ENCODE measurements around the gene SESTD1. TPM values are rescaled to one million over a fixed set of nuclear protein-coding genes. Genes with fewer than 3 reads are reported as not detected.
A peak's percentile ranks its signal among the peaks of the same experiment; 100 is the strongest.

Gene SESTD1
- total RNA-seq, 3 donors from 2014 or later (not counting 1 experiment from before 2014, with no cell fraction given) = 14.7 to 25.2 (median 19.0) TPM

- Histone ChIP-seq H3K4me1 (ENCODE audit: control insufficient read depth, insufficient read depth, low read length) (no peaks in the 10 kb centered on the region), H3K27me3 (ENCODE audit: control insufficient read depth, insufficient read depth, low read length) (no peaks in the 10 kb centered on the region), H3K4me3 (ENCODE audit: low read length) (no peak overlapping the region), H3K9me3 (ENCODE audit: control insufficient read depth, insufficient read depth, low read length) (no peaks in the 10 kb centered on the region), H3K36me3 (ENCODE audit: control insufficient read depth, insufficient read depth, low read length) (no peaks in the 10 kb centered on the region), H3K27ac (ENCODE audit: low read length) (no peak overlapping the region)
- no CpG with 5 or more reads among the region's 1 CpG for WGBS (ENCODE audit: insufficient coverage)
- intact Hi-C loops (cut with micrococcal nuclease) = no loop called here
- H3K4me1 Mint-ChIP-seq = no peaks in the 10 kb centered on the region
- no peaks in the 10 kb centered on the region for H3K27me3 Mint-ChIP-seq (ENCODE audit: low read depth in 2 of 2)
- H3K27ac Mint-ChIP-seq = no peak overlapping the region
- no peaks in the 10 kb centered on the region for H3K36me3 Mint-ChIP-seq
- TF ChIP-seq, protein P1, sequence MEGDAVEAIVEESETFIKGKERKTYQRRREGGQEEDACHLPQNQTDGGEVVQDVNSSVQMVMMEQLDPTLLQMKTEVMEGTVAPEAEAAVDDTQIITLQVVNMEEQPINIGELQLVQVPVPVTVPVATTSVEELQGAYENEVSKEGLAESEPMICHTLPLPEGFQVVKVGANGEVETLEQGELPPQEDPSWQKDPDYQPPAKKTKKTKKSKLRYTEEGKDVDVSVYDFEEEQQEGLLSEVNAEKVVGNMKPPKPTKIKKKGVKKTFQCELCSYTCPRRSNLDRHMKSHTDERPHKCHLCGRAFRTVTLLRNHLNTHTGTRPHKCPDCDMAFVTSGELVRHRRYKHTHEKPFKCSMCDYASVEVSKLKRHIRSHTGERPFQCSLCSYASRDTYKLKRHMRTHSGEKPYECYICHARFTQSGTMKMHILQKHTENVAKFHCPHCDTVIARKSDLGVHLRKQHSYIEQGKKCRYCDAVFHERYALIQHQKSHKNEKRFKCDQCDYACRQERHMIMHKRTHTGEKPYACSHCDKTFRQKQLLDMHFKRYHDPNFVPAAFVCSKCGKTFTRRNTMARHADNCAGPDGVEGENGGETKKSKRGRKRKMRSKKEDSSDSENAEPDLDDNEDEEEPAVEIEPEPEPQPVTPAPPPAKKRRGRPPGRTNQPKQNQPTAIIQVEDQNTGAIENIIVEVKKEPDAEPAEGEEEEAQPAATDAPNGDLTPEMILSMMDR (IDR thresholded peaks at IDR 0.05) = peak; percentile 13
- ATAC-seq (no peak), DNase-seq (peak in 1 of 2 donors; percentile 56)
- H3K4me3 Mint-ChIP-seq = no peak overlapping the region
- H3K9me3 Mint-ChIP-seq = no peaks in the 10 kb centered on the region
Observed at GRCh38 chr2:179129574-179130238, 134.9 kb downstream of the SESTD1 start.

GRCh38 chr2:179125404-179125803, 139.2 kb downstream of the SESTD1 start:
- Histone ChIP-seq H3K36me3 (ENCODE audit: control insufficient read depth, insufficient read depth, low read length) (peaks cover 5% of the 10 kb centered on the region), H3K9me3 (ENCODE audit: control insufficient read depth, insufficient read depth, low read length) (no peaks in the 10 kb centered on the region), H3K27me3 (ENCODE audit: control insufficient read depth, insufficient read depth, low read length) (no peaks in the 10 kb centered on the region), H3K4me1 (ENCODE audit: control insufficient read depth, insufficient read depth, low read length) (no peaks in the 10 kb centered on the region), H3K27ac (ENCODE audit: low read length) (no peak overlapping the region), H3K4me3 (ENCODE audit: low read length) (no peak overlapping the region)
- no peak overlapping the region for H3K4me3 Mint-ChIP-seq
- H3K27me3 Mint-ChIP-seq (ENCODE audit: low read depth in 2 of 2) = no peaks in the 10 kb centered on the region
- H3K36me3 Mint-ChIP-seq = no peaks in the 10 kb centered on the region
- 100% methylated on average over 3 of the region's 3 CpGs for WGBS (ENCODE audit: insufficient coverage)
- TF ChIP-seq, protein P1 (IDR thresholded peaks at IDR 0.05) = no peak
- H3K27ac Mint-ChIP-seq = no peak overlapping the region
- intact Hi-C loops (cut with micrococcal nuclease) = no loop called here
- H3K9me3 Mint-ChIP-seq = no peaks in the 10 kb centered on the region
- DNase-seq (no peak), ATAC-seq (no peak)
- no peaks in the 10 kb centered on the region for H3K4me1 Mint-ChIP-seq

- Histone ChIP-seq H3K4me3 (ENCODE audit: low read length) (no peak overlapping the region), H3K4me1 (ENCODE audit: control insufficient read depth, insufficient read depth, low read length) (no peaks in the 10 kb centered on the region), H3K9me3 (ENCODE audit: control insufficient read depth, insufficient read depth, low read length) (no peaks in the 10 kb centered on the region), H3K27ac (ENCODE audit: low read length) (no peak overlapping the region), H3K27me3 (ENCODE audit: control insufficient read depth, insufficient read depth, low read length) (no peaks in the 10 kb centered on the region), H3K36me3 (ENCODE audit: control insufficient read depth, insufficient read depth, low read length) (peaks cover 5% of the 10 kb centered on the region)
- no peaks in the 10 kb centered on the region for H3K36me3 Mint-ChIP-seq
- intact Hi-C loops (cut with micrococcal nuclease) = no loop called here
- TF ChIP-seq, protein P1 (IDR thresholded peaks at IDR 0.05) = no peak
- H3K27ac Mint-ChIP-seq = no peak overlapping the region
- WGBS (ENCODE audit: insufficient coverage) = 92% methylated on average over 3 of the region's 3 CpGs
- ATAC-seq (no peak), DNase-seq (no peak)
- H3K4me1 Mint-ChIP-seq = no peaks in the 10 kb centered on the region
- H3K4me3 Mint-ChIP-seq = no peak overlapping the region
- H3K9me3 Mint-ChIP-seq = no peaks in the 10 kb centered on the region
- no peaks in the 10 kb centered on the region for H3K27me3 Mint-ChIP-seq (ENCODE audit: low read depth in 2 of 2)
Observed at GRCh38 chr2:179124282-179124681, 140.3 kb downstream of the SESTD1 start.

DNA sequence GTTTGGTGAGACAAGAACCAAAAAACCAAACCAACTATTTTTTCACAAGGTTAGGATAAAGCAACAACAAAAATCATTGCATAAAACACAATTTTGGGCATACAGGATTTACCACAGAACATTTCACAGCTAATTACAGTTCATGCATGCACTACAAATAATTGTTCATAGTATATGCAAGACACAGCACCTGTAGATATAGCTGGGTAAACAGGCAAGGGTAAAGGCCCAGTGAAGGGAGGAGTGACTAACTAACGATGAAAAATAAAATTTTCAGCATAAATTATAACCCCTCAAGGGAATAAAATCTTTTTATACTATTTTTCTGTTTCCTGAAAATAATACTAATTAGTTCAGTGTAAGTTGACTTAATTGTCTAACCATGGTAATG, 141.4 kb downstream of the SESTD1 start:
- H3K27ac ChIP-seq (ENCODE audit: low read length) = no peak overlapping the region
- Mint-ChIP-seq H3K4me1 (no peaks in the 10 kb centered on the region), H3K9me3 (no peaks in the 10 kb centered on the region), H3K27me3 (ENCODE audit: low read depth in 2 of 2) (no peaks in the 10 kb centered on the region), H3K36me3 (no peaks in the 10 kb centered on the region), H3K4me3 (no peak overlapping the region), H3K27ac (no peak overlapping the region)
- DNase-seq (no peak), ATAC-seq (no peak)
- H3K27me3 ChIP-seq (ENCODE audit: control insufficient read depth, insufficient read depth, low read length) = no peaks in the 10 kb centered on the region
- TF ChIP-seq, protein P1 (IDR thresholded peaks at IDR 0.05) = no peak
- intact Hi-C loops (cut with micrococcal nuclease) = no loop called here
- H3K9me3 ChIP-seq (ENCODE audit: control insufficient read depth, insufficient read depth, low read length) = no peaks in the 10 kb centered on the region
- no peak overlapping the region for H3K4me3 ChIP-seq (ENCODE audit: low read length)
- no CpG with 5 or more reads among the region's 1 CpG for WGBS (ENCODE audit: insufficient coverage)
- peaks cover 7% of the 10 kb centered on the region for H3K36me3 ChIP-seq (ENCODE audit: control insufficient read depth, insufficient read depth, low read length)
- H3K4me1 ChIP-seq (ENCODE audit: control insufficient read depth, insufficient read depth, low read length) = no peaks in the 10 kb centered on the region
